Testis (tissue), 3 donors: ENCODE measurements around the gene MGLL. TPM values are rescaled to one million over a fixed set of nuclear protein-coding genes. Genes with fewer than 3 reads are reported as not detected.

ENCODE experiments used
- DNase-seq: peaks from one replicate; pipeline ENCODE4 v3.0.0-alpha.2; 2019
- H3K27ac ChIP-seq, 2 donors: fragments of 200-600 bp; sonication (generic); one replicate each; pipeline ENCODE4 v1.5.1; 2019
- H3K27me3 ChIP-seq: fragments of 200-600 bp; sonication (generic); one replicate; pipeline ENCODE4 v1.5.1; 2019
- H3K36me3 ChIP-seq: fragments of 200-600 bp; sonication (generic); one replicate; pipeline ENCODE4 v1.5.1; 2017; ENCODE audit warnings: low read depth; ENCODE audit errors: missing control alignments
- H3K4me1 ChIP-seq: fragments of 200-600 bp; sonication (generic); one replicate; pipeline ENCODE4 v1.5.1; 2019
- H3K4me3 ChIP-seq, 2 donors: fragments of 200-600 bp; sonication (generic); one replicate each; pipeline ENCODE4 v1.5.1; 2017 to 2019
- H3K9me3 ChIP-seq: fragments of 200-600 bp; sonication (generic); one replicate; pipeline ENCODE4 v1.5.1; 2017
- POLR2A ChIP-seq: fragments of 450-650 bp; IDR thresholded peaks from one replicate; pipeline ENCODE4 v1.6.1; 2017; ENCODE audit warnings: antibody characterized with exemption, mild to moderate bottlenecking, moderate library complexity
- WGBS, 2 donors: methylation state at CpG; one replicate each; pipeline ENCODE4 v1.1.5; 2018; 5-methylcytosine and 5-hydroxymethylcytosine counted together
- intact Hi-C: fragments of 100-400 bp; cut with DNase I; formaldehyde crosslinking; loops from one replicate; pipeline ENCODE4 v1.15.1; 2023; ENCODE audit warnings: low total_unique reads
- polyA plus RNA-seq: library from polyadenylated mRNA; stranded (reverse); fragments of 350-450 nt; fragmentation: Illumina TruSeq; extraction: RNeasy Lipid Tissue Mini Kit (QIAGEN cat#74804); gene quantifications from one replicate; pipeline ENCODE4 v1.2.3, GENCODE V29; 2014; ENCODE audit warnings: low read depth, low replicate concordance; ENCODE audit not compliant: insufficient read depth
- total RNA-seq, 2 donors: library from RNA; depleted of rRNA; stranded (reverse); fragments of >200 nt; gene quantifications; one replicate each; pipeline ENCODE4 v1.2.3, GENCODE V29; 2016
- TF ChIP-seq, protein P1 (sequence below), 3 experiments: fragments of 450-650 bp in 2 of 3; fragments of 200-600 bp in 1 of 3; sonication (generic) in 1 of 3; IDR thresholded peaks; one replicate each; pipeline ENCODE4 v1.5.1; 2016 to 2019; ENCODE audit warnings: antibody characterized with exemption in 3 of 3, mild to moderate bottlenecking in 2 of 3, moderate library complexity in 1 of 3

The MGLL gene
- total and polyA plus RNA-seq, 3 donors from 2014 or later, result 18.3 to 26.0 (median 19.2) TPM

DNA sequence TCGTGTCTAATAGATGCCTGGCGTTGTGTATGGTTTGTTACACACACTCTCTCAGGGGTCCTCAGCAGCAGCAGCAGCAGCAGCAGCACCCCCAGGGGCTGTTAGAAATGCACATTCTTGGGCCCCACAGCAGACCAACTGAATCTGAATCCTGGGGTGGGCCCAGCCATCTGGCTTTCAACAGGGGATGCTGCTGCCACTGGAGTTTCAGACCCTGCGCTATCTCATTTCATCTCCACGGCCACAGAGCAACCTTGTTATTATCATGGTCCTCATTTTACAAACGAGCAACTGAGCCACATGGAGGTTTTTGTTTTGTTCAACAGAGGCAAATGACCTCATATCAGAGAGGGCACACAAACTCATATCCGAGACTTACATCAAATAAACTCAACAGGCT is 47.7 kb downstream of the MGLL start:
- Histone ChIP-seq H3K27ac (no peak overlapping the region), H3K9me3 (no peaks in the 10 kb centered on the region), H3K4me1 (peaks cover 11% of the 10 kb centered on the region), H3K36me3 (no peaks in the 10 kb centered on the region), H3K27me3 (no peaks in the 10 kb centered on the region), H3K4me3 (no peak overlapping the region)
- intact Hi-C loops, result no loop called here
- no peak for DNase-seq
- no peak for TF ChIP-seq POLR2A
- TF ChIP-seq, protein P1, sequence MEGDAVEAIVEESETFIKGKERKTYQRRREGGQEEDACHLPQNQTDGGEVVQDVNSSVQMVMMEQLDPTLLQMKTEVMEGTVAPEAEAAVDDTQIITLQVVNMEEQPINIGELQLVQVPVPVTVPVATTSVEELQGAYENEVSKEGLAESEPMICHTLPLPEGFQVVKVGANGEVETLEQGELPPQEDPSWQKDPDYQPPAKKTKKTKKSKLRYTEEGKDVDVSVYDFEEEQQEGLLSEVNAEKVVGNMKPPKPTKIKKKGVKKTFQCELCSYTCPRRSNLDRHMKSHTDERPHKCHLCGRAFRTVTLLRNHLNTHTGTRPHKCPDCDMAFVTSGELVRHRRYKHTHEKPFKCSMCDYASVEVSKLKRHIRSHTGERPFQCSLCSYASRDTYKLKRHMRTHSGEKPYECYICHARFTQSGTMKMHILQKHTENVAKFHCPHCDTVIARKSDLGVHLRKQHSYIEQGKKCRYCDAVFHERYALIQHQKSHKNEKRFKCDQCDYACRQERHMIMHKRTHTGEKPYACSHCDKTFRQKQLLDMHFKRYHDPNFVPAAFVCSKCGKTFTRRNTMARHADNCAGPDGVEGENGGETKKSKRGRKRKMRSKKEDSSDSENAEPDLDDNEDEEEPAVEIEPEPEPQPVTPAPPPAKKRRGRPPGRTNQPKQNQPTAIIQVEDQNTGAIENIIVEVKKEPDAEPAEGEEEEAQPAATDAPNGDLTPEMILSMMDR (IDR thresholded peaks at IDR 0.05), result no peak
- WGBS, 2 donors, result 84 to 85% methylated on average over 6 of the region's 6 CpGs

DNA sequence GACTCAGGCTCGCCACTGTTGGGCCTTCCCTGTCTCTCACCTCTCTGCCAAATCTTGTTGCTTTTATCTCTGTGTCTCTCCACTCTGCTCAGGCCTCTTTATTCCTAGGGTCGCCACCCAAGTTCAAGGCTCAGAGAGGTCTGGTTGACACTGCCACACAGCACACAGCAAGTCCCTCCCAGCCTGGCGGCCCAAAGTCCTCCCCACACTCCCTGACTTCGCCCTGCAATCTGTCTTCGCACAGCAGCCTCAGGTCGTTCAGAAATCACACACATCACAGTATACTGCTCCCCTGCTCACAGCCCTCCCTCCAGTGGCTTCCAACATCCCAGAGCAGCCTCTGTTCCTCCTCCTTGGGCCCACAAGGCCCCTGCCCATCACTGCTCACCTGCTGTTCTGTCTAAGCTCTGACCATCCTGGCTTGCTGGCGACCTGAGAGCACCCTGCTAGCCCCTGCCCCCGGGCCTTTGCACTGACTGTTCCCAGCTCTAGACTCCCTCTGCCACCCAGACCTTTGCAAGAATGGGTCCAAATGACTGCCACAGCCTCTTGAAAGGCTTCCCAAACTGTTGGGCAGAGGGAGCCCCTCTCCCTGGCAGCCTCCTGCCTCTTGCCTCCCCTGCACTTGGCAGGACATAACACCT is 48.4 kb downstream of the MGLL start:
- no peak overlapping the region for H3K27ac ChIP-seq
- no peaks in the 10 kb centered on the region for H3K9me3 ChIP-seq
- H3K27me3 ChIP-seq, result no peaks in the 10 kb centered on the region
- peaks cover 11% of the 10 kb centered on the region for H3K4me1 ChIP-seq
- no peak for TF ChIP-seq POLR2A
- TF ChIP-seq, protein P1 (IDR thresholded peaks at IDR 0.05), result no peak
- H3K36me3 ChIP-seq, result no peaks in the 10 kb centered on the region
- intact Hi-C loops, result no loop called here
- WGBS, 2 donors, result 91 to 93% methylated on average over 8 of the region's 8 CpGs
- DNase-seq, result no peak
- H3K4me3 ChIP-seq, result no peak overlapping the region

DNA sequence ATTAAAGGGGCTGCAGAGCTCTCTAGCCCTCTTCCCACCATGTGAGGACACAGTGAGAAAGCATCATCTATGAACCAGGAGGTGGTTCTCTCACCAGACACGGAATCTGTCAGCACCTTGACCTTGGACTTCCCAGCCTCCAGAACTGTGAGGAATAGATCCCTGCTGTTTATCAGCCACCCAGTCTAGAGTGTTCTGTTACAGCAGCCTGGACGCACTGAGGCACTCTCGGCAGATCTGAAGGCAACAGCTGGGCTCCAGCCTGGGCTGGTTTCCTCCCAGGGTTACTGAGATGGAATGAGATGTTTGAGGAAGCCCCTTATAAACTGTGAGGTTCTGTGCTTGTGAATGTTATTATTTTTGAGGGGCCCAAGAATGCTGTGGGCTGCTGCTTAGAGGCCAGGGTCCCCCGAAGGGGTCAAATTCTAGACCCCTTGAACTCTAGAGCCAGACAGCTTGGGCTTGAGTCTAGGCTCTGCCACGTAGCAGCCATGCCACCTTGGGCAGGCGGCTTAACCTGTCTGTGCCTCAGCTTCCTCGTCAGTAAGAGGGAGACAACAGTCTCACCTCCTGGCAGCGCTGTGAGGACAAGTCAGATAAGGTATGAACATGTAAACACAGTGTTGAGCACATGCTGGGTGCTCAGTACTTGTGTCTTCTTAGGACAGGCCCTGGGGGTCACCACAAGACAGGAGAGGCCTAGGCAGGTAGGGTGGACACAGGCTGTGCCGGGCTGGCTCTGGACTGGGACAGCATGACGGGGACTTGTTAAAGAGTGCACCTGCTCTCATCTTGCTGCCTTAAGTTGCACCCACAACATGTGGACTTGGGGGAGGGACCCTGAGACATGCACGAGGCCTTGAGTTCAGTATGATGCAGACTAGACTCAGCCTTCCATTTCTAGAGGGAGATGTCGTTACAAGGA is 49.2 kb downstream of the MGLL start:
- Histone ChIP-seq H3K36me3 (no peaks in the 10 kb centered on the region), H3K27me3 (no peaks in the 10 kb centered on the region), H3K27ac (no peak overlapping the region), H3K4me3 (no peak overlapping the region), H3K4me1 (peaks cover 11% of the 10 kb centered on the region), H3K9me3 (no peaks in the 10 kb centered on the region)
- no peak for DNase-seq
- WGBS, 2 donors, result 87% methylated on average over 9 to 12 of the region's 12 CpGs
- TF ChIP-seq POLR2A, result no peak
- TF ChIP-seq, protein P1 (IDR thresholded peaks at IDR 0.05), result no peak
- intact Hi-C loops, result no loop called here

DNA sequence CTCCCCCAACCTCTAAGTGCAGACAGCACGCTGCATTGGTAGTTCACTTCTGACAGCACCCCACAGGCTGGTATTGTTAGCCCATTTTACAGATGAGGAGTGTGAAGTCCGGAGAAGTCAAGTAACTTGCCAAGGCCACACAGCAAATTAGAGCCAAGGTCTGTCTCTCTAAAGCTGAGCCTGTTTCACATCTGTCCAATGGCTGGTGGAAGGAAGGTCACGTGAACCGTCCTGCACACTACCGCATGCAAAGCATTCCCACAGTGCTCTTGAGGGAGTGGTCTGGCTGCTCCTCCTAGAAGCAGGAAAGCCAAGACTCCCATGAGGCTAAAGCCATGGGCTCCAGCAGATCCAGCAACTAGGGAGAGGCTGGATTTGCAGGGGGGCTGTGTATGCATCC is 50.0 kb downstream of the MGLL start:
- Histone ChIP-seq H3K27me3 (no peaks in the 10 kb centered on the region), H3K4me1 (peaks cover 11% of the 10 kb centered on the region), H3K9me3 (no peaks in the 10 kb centered on the region), H3K36me3 (no peaks in the 10 kb centered on the region), H3K4me3 (no peak overlapping the region), H3K27ac (no peak overlapping the region)
- intact Hi-C loops, result no loop called here
- no peak for DNase-seq
- WGBS, 2 donors, result 73 to 80% methylated on average over 5 of the region's 5 CpGs
- TF ChIP-seq POLR2A, result no peak
- TF ChIP-seq, protein P1 (IDR thresholded peaks at IDR 0.05), result no peak
